Measurements from ENCODE around the gene HEXA. TPM values are rescaled to one million over a fixed set of nuclear protein-coding genes. Genes with fewer than 3 reads are reported as not detected.

HEXA gene
- total and polyA plus RNA-seq, 2 of the 8 experiments (the other 6 are each of a cell fraction or from before 2014, with no cell fraction given) = 52.5 to 73.7 TPM

- TF ChIP-seq NRF1 (IDR thresholded peaks at IDR 0.05; ENCODE audit: low read depth, low read length) = no peak
Measured at GRCh38 chr15:72404841-72405240, 29.0 kb upstream of the HEXA start (continued).
